HL-60 (cell line): ENCODE results near the gene NPHP4.

Experiments used
- DNase-seq, 2 experiments: peaks; one replicate each; pipeline ENCODE4 v3.0.0-alpha.2; 2010 to 2020; ENCODE audit warnings: low read depth in 1 of 2, low spot score in 1 of 2
- H3K27ac ChIP-seq: fragments of 250-450 bp; sonication (Bioruptor Pico); replicated peaks from 2 replicates; pipeline ENCODE4 v1.5.1; 2020; ENCODE audit warnings: mild to moderate bottlenecking, moderate library complexity
- H3K27me3 ChIP-seq: fragments of 250-450 bp; sonication (Bioruptor Pico); 2 replicates; pipeline ENCODE4 v1.5.1; 2021; ENCODE audit warnings: mild to moderate bottlenecking, moderate library complexity; ENCODE audit not compliant: insufficient read depth, poor library complexity, severe bottlenecking
- H3K4me3 ChIP-seq: replicated peaks from 2 replicates; pipeline ENCODE4 v1.5.1; 2011; ENCODE audit warnings: mild to moderate bottlenecking, control low read depth, low read length; ENCODE audit not compliant: insufficient read depth
- GABPA ChIP-seq: IDR thresholded peaks from 2 replicates; pipeline ENCODE4 v1.6.1; 2012; ENCODE audit warnings: low read depth
- POLR2AphosphoS5 ChIP-seq: IDR thresholded peaks from 2 replicates; pipeline ENCODE4 v1.6.1; 2012; ENCODE audit warnings: low read depth
- REST ChIP-seq: IDR thresholded peaks from 2 replicates; pipeline ENCODE4 v1.6.1; 2012; ENCODE audit warnings: low read depth; ENCODE audit not compliant: insufficient replicate concordance
- SPI1 ChIP-seq: IDR thresholded peaks from 2 replicates; pipeline ENCODE4 v1.6.1; 2012; ENCODE audit warnings: low read depth, mild to moderate bottlenecking, borderline replicate concordance
- TF ChIP-seq, protein P1 (sequence below): IDR thresholded peaks from one replicate; pipeline ENCODE4 v1.5.1; 2011; ENCODE audit warnings: low read length, control low read depth, inconsistent platforms; ENCODE audit not compliant: insufficient read depth

NPHP4 gene

GRCh38 chr1:5917591-5918274 lies 74.5 kb downstream of the NPHP4 start:
- DNase-seq = no peak
- TF ChIP-seq SPI1 (no peak), REST (no peak)

DNA sequence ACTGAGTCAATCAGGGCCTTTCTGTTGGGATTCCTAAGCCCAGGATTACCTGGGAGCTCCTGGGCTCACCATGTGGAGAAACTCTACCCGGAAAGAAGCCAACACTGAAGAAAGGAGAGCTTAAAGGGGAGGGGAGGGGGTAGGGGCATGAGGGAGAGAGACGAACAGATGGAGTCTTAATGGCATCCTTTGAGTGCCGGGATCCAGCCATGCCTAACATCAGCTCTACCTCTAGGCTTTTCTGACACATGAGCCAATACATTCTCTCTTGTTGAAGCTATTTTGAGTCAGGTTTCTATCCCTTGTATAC lies 75.0 kb downstream of the NPHP4 start:
- TF ChIP-seq POLR2AphosphoS5 (no peak), SPI1 (no peak), GABPA (no peak), REST (no peak)
- TF ChIP-seq, protein P1, sequence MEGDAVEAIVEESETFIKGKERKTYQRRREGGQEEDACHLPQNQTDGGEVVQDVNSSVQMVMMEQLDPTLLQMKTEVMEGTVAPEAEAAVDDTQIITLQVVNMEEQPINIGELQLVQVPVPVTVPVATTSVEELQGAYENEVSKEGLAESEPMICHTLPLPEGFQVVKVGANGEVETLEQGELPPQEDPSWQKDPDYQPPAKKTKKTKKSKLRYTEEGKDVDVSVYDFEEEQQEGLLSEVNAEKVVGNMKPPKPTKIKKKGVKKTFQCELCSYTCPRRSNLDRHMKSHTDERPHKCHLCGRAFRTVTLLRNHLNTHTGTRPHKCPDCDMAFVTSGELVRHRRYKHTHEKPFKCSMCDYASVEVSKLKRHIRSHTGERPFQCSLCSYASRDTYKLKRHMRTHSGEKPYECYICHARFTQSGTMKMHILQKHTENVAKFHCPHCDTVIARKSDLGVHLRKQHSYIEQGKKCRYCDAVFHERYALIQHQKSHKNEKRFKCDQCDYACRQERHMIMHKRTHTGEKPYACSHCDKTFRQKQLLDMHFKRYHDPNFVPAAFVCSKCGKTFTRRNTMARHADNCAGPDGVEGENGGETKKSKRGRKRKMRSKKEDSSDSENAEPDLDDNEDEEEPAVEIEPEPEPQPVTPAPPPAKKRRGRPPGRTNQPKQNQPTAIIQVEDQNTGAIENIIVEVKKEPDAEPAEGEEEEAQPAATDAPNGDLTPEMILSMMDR = no peak
- Histone ChIP-seq H3K4me3 (no peak overlapping the region), H3K27me3 (no peaks in the 10 kb centered on the region), H3K27ac (no peak overlapping the region)
- no peak for DNase-seq

More at GRCh38 chr1:5917591-5918274, 74.5 kb downstream of the NPHP4 start:
- Histone ChIP-seq H3K4me3 (no peak overlapping the region), H3K27ac (no peak overlapping the region), H3K27me3 (no peaks in the 10 kb centered on the region)

DNA sequence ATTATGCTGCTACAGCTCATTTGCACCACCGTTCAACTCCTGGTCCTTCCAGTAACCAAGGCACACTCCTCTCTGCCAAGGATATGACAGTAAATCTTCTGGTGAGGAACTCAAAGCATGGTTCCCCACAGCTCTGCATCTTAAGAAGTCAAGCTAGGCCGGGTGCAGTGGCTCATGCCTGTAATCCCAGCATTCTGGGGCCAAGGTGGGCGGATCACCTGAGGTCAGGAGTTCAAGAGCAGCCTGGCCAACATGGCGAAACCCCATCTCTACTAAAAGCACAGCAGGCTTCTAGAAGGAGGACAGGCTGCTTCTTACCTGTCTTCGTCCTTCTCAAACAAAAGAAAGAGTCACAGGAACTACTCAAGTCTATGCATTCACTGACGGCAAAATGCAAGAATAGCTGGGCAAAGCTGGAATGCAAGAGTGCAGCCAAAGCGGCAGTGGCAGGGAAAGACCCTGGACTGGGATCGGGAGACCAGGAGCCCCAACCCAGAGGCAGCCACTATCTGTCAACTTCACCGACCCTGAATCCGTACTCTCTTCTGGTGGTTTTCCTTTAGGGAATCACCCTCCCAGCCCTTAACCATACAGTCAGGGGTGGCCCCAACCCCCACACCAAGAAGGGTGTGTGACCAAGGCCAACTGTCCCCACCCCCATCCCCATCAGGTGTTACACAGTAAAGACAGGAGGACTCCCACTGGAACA lies 75.5 kb downstream of the NPHP4 start:
- no peak for DNase-seq
- TF ChIP-seq POLR2AphosphoS5 (no peak), SPI1 (no peak)
- Histone ChIP-seq H3K27me3 (no peaks in the 10 kb centered on the region), H3K4me3 (no peak overlapping the region), H3K27ac (no peak overlapping the region)

DNA sequence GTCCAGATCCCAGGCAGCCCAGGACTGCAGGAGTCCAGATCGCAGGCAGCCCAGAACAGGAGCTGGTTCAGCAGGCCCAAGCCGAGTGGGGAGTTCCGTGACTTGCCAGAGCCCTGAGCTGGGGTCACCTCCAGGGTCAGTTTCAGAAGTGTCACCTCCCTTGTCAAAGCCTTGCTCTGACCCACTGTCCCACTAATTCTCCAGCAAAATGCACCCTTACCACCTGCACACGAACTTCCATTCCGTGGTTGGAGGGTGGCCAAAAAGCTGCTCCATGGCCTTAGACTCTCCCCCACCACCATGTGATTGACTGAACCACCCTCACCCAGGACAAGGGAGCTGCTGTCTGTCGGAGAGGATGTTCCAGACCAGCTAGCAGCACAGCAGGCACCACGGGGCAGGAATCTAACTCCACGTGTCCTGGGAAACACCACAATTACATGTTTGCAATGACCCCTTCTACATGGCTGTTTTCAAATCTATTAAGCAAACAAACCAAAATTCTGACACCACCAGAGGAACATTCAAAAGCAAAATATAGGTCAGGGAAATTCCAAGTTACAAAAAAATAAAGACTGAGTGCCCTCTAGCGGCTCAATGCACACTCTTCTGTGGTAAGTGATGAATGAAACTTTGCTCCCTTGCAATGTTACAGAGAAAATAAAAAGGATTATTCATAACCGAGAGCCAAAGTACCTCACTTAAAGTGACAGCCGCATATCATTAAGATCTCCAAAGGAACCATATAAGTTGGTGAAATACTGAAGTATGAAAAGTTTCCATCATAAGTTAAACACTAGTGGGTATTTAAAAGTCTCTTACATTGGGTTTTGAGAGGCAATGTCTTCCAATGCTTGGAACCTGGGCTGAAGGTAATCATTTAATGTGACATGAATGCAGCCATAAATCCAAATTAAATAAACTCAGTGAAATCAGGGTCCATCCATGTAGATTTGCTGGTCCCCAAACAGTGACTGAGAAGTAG lies 76.3 kb downstream of the NPHP4 start:
- TF ChIP-seq, protein P1 = peak; percentile 56
- TF ChIP-seq REST (no peak), GABPA (no peak), POLR2AphosphoS5 (no peak), SPI1 (no peak)
- H3K27ac ChIP-seq = no peak overlapping the region
- H3K27me3 ChIP-seq = no peaks in the 10 kb centered on the region
- H3K4me3 ChIP-seq = no peak overlapping the region
- peak in 1 of 2 experiments; percentile 12 for DNase-seq
